ENCODE data around the gene RNASE8.

Gene RNASE8

DNA sequence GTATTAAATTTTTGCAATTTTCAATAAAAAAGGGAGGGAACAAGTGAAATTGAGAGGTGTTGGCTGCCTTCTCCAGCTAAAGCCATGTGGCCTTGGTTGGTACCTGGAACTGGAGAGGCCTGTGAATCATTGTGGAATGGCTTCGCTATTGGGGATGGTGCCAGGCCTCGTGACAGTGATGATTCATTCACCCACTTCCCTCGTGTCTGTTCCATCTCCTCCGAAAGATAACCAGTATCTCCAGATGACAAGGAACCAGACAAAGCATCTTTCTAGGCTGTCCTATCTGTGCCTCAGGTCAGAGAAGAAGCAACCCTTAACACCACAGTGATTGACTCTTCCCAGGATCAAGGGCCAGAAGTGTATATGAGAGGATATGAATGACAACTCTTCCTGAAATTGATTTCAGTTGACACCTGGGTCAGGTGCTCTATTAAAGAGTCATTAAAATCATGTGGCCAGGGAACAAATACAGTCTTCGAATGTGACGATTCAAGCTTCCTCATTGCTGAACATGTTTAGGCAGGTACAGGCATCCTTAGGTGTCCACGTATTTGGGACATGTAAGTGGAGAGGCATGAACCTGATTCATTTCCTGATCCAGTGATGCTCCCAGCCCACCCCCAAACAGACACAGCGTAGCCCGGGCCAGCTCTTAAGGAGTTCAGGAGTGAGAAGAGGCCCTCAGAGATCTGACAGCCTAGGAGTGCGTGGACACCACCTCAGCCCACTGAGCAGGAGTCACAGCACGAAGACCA is 15.8 kb upstream of the RNASE8 start, which contains the start of gene RNASE7:
RNASE7 (plus strand) TSS at position 687 of the 758 bp plus-strand sequence. CDS start 631 bp downstream, outside the sequence.
- no peak within 1 kb of the TSS for H3K4me3 ChIP-seq (IDR thresholded peaks at IDR 0.05; ENCODE audit: insufficient read depth, low read depth, low read length)
- H3K79me2 ChIP-seq (ENCODE audit: insufficient read depth, low read depth): no peaks in the 10 kb centered on the region
- no peak within 1 kb of the TSS for H3K9ac ChIP-seq
- no peak within 1 kb of the TSS for H3K4me2 ChIP-seq
- no peaks in the 10 kb centered on the region for H3K36me3 ChIP-seq (ENCODE audit: insufficient read depth)
- H3K4me1 ChIP-seq (ENCODE audit: low read depth, poor library complexity, severe bottlenecking): no peaks in the 10 kb centered on the region
- H2AFZ ChIP-seq (ENCODE audit: low read depth): no peak within 1 kb of the TSS
- no peak within 1 kb of the TSS for H3K27ac ChIP-seq
- no peaks in the 10 kb centered on the region for H4K20me1 ChIP-seq (ENCODE audit: insufficient read depth)
- no peaks in the 10 kb centered on the region for H3K27me3 ChIP-seq (ENCODE audit: insufficient read depth, low read depth)
- TF ChIP-seq, protein P1, sequence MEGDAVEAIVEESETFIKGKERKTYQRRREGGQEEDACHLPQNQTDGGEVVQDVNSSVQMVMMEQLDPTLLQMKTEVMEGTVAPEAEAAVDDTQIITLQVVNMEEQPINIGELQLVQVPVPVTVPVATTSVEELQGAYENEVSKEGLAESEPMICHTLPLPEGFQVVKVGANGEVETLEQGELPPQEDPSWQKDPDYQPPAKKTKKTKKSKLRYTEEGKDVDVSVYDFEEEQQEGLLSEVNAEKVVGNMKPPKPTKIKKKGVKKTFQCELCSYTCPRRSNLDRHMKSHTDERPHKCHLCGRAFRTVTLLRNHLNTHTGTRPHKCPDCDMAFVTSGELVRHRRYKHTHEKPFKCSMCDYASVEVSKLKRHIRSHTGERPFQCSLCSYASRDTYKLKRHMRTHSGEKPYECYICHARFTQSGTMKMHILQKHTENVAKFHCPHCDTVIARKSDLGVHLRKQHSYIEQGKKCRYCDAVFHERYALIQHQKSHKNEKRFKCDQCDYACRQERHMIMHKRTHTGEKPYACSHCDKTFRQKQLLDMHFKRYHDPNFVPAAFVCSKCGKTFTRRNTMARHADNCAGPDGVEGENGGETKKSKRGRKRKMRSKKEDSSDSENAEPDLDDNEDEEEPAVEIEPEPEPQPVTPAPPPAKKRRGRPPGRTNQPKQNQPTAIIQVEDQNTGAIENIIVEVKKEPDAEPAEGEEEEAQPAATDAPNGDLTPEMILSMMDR (conservative IDR thresholded peaks at IDR 0.05; ENCODE audit: low read depth, low read length): no peak

DNA sequence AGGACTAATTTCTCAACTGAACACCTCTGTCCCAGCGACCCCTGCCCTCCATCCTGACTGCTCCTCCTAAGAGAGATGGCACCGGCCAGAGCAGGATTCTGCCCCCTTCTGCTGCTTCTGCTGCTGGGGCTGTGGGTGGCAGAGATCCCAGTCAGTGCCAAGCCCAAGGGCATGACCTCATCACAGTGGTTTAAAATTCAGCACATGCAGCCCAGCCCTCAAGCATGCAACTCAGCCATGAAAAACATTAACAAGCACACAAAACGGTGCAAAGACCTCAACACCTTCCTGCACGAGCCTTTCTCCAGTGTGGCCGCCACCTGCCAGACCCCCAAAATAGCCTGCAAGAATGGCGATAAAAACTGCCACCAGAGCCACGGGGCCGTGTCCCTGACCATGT is 14.7 kb upstream of the RNASE8 start:
- Histone ChIP-seq H3K27ac (no peak overlapping the region), H3K4me3 (IDR thresholded peaks at IDR 0.05; ENCODE audit: insufficient read depth, low read depth, low read length) (no peak overlapping the region), H3K4me1 (ENCODE audit: low read depth, poor library complexity, severe bottlenecking) (no peaks in the 10 kb centered on the region), H3K79me2 (ENCODE audit: insufficient read depth, low read depth) (no peaks in the 10 kb centered on the region), H3K9ac (no peak overlapping the region), H3K36me3 (ENCODE audit: insufficient read depth) (no peaks in the 10 kb centered on the region), H3K4me2 (no peak overlapping the region), H2AFZ (ENCODE audit: low read depth) (no peak overlapping the region), H4K20me1 (ENCODE audit: insufficient read depth) (no peaks in the 10 kb centered on the region), H3K27me3 (ENCODE audit: insufficient read depth, low read depth) (no peaks in the 10 kb centered on the region)
- TF ChIP-seq, protein P1 (conservative IDR thresholded peaks at IDR 0.05; ENCODE audit: low read depth, low read length): no peak

DNA sequence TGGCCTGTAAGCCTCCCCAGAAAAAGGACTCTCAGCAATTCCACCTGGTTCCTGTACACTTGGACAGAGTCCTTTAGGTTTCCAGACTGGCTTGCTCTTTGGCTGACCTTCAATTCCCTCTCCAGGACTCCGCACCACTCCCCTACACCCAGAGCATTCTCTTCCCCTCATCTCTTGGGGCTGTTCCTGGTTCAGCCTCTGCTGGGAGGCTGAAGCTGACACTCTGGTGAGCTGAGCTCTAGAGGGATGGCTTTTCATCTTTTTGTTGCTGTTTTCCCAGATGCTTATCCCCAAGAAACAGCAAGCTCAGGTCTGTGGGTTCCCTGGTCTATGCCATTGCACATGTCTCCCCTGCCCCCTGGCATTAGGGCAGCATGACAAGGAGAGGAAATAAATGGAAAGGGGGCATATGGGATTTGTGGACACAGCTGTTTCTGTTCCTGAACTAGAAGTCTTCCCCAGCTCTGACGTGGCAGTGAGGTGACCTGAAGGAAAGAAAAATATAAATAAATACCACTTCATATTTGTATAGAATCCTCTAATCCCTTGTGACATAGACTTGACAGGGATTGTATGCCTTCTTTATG is 14.1 kb upstream of the RNASE8 start:
- Histone ChIP-seq H3K27ac (no peak overlapping the region), H2AFZ (ENCODE audit: low read depth) (no peak overlapping the region), H3K27me3 (ENCODE audit: insufficient read depth, low read depth) (no peaks in the 10 kb centered on the region), H3K4me3 (IDR thresholded peaks at IDR 0.05; ENCODE audit: insufficient read depth, low read depth, low read length) (no peak overlapping the region), H3K36me3 (ENCODE audit: insufficient read depth) (no peaks in the 10 kb centered on the region), H3K9ac (no peak overlapping the region), H3K4me1 (ENCODE audit: low read depth, poor library complexity, severe bottlenecking) (no peaks in the 10 kb centered on the region), H4K20me1 (ENCODE audit: insufficient read depth) (no peaks in the 10 kb centered on the region), H3K79me2 (ENCODE audit: insufficient read depth, low read depth) (no peaks in the 10 kb centered on the region), H3K4me2 (no peak overlapping the region)
- TF ChIP-seq, protein P1 (conservative IDR thresholded peaks at IDR 0.05; ENCODE audit: low read depth, low read length): no peak

DNA sequence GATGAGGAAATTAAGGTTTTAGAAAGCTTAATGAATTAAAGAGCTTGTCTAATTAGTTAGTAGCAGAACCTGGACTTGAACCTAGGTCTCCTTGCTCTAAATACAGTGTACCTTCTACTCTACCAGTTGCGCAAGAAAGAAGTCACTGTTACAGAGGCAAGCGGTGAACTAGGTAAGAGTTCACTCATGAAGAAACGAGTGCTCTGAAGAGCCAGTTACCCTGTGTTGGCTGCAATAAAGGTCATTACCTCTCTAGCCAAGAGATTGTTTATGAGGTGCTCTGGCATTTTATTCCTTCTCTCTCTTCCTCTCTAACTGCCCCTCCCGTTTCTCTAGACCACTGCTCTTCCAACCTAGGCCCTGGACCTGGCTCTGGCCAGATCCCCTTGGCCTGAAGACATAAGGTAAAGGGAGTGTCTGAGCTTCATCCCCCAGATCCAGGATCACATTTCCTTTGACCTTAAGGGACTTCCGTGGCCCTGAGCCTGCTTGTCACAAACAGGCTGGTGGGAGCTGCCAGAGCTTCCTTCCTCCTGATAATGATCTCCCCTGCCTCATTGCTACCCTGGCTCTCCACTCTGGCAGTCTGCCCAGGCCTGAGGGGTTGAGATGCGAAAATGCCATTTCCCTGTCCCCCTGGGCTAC is 13.5 kb upstream of the RNASE8 start:
- no peaks in the 10 kb centered on the region for H4K20me1 ChIP-seq (ENCODE audit: insufficient read depth)
- H3K27me3 ChIP-seq (ENCODE audit: insufficient read depth, low read depth): no peaks in the 10 kb centered on the region
- no peaks in the 10 kb centered on the region for H3K79me2 ChIP-seq (ENCODE audit: insufficient read depth, low read depth)
- no peak overlapping the region for H3K4me3 ChIP-seq (IDR thresholded peaks at IDR 0.05; ENCODE audit: insufficient read depth, low read depth, low read length)
- no peak overlapping the region for H2AFZ ChIP-seq (ENCODE audit: low read depth)
- H3K4me2 ChIP-seq: no peak overlapping the region
- H3K4me1 ChIP-seq (ENCODE audit: low read depth, poor library complexity, severe bottlenecking): no peaks in the 10 kb centered on the region
- no peak overlapping the region for H3K27ac ChIP-seq
- TF ChIP-seq, protein P1 (conservative IDR thresholded peaks at IDR 0.05; ENCODE audit: low read depth, low read length): no peak
- H3K36me3 ChIP-seq (ENCODE audit: insufficient read depth): no peaks in the 10 kb centered on the region
- H3K9ac ChIP-seq: no peak overlapping the region
